Measurements from ENCODE around the gene UQCRQ.
"Not testable (repeated sequence)": the region's sequence is repeated elsewhere in the genome, so short reads cannot be mapped to it uniquely, and the experiment has no call there.

The UQCRQ gene

GRCh38 chr5:132832612-132833011 is 33.8 kb upstream of the UQCRQ start:
- no peak for DNase-seq (ENCODE audit: low read depth in 2 of 2)

DNA sequence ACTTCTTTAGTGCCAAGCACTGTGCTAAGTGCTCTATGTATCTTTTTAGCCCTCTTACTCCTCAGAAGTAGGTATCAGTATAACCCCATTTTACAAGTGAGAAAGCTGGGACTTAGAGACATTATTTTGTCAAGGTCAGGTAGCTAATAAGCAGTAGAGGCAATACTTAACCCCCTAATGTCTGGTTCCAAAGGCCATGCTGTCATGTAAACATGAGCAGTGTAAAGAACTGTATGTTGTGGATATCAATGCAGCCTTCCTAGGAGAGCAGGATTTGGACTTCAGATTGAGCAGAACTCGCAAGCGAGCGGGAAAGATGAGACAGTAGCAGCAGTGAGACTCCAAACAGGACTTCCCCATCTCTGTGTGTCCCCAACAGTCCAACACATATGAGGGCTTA is 32.4 kb upstream of the UQCRQ start:
- DNase-seq (ENCODE audit: low read depth in 2 of 2) = no peak

- no peak for DNase-seq (ENCODE audit: low read depth in 2 of 2)
Observed at GRCh38 chr5:132836852-132837251, 29.6 kb upstream of the UQCRQ start.

GRCh38 chr5:132837868-132838267 is 28.6 kb upstream of the UQCRQ start:
- no peak for DNase-seq (ENCODE audit: low read depth in 2 of 2)

- DNase-seq (ENCODE audit: low read depth in 2 of 2) = no peak
Observed at GRCh38 chr5:132838516-132839282, 27.7 kb upstream of the UQCRQ start.

DNA sequence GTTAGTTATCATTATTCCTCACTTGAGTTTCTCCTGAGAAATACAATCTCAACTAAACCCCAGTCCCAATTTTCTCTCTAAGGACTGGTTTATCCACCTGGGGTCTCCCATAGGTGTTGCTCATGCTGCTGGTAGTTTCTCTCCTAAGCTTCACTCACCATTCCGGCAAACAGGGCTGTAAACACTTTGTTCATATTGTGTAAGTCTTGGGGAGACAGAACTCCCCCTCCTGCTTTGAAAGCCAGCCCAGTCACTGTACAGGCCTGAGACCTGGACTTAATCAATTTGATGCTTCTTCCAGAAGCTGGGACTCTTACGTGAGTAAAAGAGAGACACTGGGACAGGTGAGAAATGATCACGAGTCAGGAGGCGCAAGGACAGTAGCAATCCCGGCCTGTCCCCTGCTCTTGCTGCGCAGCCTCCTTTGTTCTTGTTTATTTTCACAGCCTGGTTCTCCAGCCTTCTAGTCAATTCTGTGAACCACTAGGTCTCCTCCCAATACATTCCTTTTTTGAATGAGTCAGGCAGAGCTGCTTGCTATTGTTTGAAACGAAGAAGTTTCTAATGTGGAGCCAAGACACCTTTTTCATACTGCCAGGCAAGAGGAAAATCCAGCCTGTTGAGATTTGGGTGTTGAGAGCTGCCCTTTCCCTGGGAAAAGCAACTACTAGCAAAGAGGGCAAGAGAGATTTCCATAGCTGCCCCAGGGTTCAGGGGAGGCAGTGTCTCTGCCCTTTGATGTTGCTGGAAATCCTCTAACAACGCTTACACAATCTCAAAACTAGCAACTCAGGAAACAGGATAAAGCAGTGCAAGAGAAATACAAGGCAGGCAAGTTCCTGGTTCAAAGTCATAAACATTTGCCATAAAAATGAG is 26.8 kb upstream of the UQCRQ start:
- DNase-seq (ENCODE audit: low read depth in 2 of 2) = no peak

DNA sequence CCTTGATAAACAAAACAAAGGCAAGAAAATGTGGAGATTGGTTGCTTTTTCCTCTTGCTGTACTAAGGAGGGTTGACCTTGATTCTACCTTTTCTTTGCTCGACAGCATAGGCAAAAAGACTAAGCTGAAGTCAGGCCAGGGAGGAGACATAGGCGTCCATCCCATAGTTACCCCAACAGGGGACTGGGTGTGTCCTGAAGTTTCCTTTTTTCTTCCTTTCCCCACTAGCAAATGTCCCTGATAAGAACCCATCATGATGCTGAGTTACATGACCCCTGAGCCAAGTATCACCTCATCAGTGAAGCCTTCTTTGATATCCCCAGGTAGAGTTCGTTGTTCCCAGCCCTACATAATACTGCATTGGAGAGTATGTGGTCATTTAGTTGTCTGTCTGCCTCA is 26.1 kb upstream of the UQCRQ start:
- no peak for DNase-seq (ENCODE audit: low read depth in 2 of 2)

DNA sequence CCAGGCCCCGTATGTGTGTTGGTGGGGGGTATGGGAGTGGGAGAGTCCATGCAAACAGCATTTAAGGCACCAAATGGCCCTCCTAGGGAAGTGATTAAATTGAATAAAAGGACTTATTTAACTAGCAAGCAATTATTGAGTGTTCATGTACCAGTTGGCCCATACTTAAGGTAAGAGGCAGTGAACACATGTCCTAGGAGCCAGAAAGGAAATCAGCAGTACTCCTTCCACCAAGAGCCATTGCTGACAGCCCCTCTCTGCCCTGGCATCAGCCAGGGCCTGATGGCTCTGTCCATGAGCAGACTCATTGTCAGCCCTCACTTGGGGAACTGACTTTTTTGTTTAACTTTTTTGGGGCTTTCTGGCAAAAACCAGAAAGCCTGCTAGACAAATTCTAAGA is 25.5 kb upstream of the UQCRQ start:
- DNase-seq (ENCODE audit: low read depth in 2 of 2) = no peak

DNA sequence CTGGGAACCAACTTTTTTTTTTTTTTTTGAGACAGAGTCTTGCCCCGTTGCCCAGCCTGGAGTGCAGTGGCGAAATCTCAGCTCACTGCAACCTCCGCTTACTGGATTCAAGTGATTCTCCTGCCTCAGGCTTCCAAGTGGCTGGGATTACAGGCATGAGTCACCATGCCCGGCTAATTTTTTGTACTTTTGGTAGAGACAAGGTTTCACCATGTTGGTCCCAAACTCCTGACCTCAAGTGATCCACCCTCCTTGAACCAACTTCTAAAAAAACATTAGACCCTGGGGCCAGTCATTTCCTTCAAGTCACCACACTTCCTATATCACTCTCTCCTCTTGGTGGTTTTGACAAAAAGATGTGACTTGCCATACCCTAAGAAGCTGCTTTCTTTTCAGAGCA is 25.1 kb upstream of the UQCRQ start:
- no peak for DNase-seq (ENCODE audit: low read depth in 2 of 2)

DNA sequence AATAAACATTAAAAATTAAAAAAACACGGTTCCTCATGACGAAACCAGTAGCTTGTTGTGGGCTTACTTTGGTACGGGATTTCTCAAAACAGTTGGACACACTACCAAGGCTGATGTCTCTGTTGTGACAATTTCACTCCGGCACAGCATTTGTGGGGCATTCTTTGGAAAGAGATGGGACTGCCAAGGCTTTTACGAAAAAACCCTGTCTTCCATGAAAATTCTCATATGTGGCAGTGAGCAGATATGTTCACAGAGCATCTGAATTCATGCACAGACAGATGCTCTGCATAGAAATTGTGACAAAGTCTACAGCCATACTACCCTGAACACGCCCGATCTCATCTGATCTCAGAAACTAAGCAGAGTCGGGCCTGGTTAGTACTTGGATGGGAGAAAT is 18.2 kb upstream of the UQCRQ start:
- DNase-seq (ENCODE audit: low read depth in 2 of 2) = no peak

GRCh38 chr5:132849347-132849746 is 17.1 kb upstream of the UQCRQ start:
- no peak for DNase-seq (ENCODE audit: low read depth in 2 of 2)

GRCh38 chr5:132850066-132850465 is 16.4 kb upstream of the UQCRQ start:
- DNase-seq (ENCODE audit: low read depth in 2 of 2) = no peak

DNA sequence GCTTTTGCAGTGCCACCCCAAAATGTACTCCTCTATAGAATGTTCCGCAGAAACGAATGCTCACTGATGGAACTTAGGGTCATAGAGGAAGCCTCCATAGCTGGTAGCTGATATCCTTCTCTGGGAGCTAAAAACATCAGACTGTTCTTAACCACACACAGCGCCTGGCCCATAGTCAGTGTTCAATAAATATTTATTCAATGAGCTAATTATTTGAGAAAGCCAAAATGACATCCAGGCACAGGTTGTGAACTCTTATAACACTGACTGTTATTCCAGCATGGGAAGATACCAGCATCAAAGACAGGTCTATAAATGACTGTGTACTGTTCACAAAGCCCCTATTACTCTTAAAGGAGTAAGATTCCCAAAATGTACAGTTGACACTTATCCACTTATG is 13.1 kb upstream of the UQCRQ start:
- no peak for DNase-seq (ENCODE audit: low read depth in 2 of 2)

- DNase-seq (ENCODE audit: low read depth in 2 of 2) = no peak
Observed at GRCh38 chr5:132853790-132854189, 12.7 kb upstream of the UQCRQ start.

DNA sequence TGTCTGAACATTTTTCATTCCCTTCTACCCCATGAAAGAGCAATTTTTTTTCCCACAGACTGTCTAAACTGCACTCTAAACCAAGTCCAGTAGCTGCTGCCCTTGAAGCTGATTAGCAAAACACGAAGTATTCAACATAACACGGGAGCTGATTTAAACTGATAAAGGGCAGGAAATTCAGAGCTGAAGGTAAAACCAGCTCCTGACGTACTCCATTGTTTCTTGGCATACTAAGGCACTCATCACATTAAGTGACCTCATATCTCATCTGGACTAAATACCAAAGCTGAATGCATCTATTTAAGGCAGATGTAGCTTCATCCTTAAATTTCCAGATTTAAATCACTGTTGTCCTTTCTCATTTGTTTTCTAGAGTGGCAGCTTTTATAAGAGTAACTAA is 12.1 kb upstream of the UQCRQ start:
- DNase-seq (ENCODE audit: low read depth in 2 of 2) = no peak

DNA sequence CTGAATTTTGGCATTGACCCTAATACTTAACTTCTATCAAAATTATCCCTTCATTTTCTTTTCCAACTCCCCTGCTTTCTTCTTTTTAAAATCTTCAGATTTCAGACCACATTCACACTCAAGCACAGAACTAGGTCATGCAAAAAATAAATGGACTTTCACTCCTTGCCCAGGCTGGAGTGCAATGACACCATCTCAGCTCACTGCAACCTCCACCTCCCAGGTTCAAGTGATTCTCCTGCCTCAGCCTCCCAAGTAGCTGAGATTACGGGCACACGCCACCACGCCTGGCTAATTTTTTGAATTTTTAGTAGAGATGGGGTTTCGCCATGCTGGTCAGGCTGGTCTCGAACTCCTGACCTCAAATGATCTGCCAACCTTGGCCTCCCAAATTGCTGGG is 11.4 kb upstream of the UQCRQ start:
- DNase-seq (ENCODE audit: low read depth in 2 of 2) = not testable (repeated sequence)

DNA sequence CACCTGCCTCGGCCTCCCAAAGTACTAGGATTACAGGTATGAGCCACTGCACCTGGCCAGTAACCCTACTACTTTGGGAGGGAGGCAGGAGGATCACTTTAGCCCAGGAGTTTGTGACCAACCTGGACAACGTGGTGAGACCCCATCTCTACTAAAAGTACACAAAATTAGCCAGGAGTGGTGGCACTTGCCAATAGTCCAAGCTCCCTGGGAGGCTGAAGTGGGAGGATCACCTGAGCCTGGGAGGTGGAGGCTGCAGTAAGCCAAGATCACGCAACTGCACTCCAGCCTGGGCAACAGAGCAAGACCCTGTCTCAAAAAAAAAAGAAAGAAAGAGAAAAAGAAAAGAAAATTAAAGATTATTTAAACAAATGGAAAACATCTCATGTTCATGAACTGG is 10.4 kb upstream of the UQCRQ start:
- DNase-seq (ENCODE audit: low read depth in 2 of 2) = no peak

DNA sequence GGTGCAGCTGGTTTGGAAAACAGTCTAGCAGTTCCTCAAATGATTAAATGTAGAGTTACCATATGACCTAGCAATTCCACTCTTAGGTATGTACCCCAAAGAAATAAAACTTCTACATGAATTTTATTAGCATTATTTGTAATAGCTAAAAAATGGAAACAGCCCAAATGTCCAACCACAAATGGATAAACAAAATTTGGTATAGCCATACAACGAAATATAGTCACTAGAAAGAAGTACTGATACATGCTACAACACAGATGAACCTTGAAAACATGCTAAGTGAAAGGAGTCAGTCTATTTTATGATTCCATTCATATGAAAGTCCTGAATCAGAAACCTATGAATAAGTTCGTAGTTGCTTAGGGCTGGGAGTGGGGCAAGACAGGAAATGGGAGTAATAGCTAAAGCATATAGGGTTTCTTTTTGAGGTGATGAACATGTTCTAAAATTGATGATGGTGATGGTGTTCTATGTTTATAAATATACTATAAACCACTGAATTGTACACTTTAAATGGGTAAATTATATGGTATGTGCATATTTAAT is 6.5 kb upstream of the UQCRQ start:
- no peak for DNase-seq (ENCODE audit: low read depth in 2 of 2)

DNA sequence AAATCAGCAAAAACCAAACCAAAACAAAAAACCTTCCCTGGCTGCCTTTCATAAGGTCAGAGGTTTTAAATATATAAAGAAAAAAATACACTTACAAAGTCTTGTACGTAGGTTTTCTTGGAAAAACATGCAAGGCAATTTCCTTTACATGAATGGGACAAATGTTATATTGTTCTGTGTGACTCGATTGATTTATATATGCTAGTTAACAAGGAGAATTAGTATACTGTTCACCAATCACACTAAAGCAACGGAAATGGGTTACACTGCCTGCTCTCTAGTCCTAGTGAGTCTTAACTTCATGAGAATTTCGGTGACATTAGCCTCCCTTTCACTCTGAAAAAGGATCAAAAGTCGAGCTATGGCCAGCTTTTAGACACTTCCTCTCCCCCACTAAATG is 5.7 kb upstream of the UQCRQ start:
- no peak for DNase-seq (ENCODE audit: low read depth in 2 of 2)

DNA sequence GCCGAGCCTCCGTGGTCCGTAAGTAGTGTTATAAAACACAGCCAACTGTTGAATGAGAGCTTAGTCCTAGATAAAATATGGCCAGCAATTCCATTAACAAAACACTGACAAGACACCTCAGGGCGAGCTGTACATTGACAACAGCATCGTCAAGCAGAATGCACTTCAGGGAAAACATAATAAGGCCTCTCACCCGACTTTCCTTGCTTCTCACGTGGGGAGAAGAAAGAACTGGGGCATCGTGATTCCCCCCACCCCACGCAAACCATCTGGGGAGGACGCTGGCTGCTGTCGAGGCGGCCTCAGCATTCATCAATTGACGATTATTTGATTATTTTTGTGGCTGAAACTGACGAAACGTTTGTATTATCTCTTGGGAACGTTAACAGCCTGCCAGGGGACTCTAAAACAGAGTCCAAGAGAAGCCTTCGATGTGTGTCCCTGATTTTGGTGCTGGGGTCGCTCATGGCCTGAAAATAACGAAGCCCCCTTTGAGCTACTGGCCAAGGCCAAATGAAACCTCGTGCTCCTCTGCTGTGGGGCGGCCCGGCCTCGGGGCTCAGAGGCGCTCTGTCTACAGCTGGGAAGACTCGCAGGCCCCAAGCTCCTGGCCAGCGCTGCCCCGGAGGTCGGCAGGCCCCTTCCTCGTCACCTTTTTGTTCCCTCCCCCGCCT is 637 bp upstream of the UQCRQ start:
- DNase-seq (ENCODE audit: low read depth in 2 of 2) = no peak

- no peak for DNase-seq (ENCODE audit: low read depth in 2 of 2)
Observed at GRCh38 chr5:132867046-132867451, 607 bp downstream of the UQCRQ start.

- no peak for DNase-seq (ENCODE audit: low read depth in 2 of 2)
Observed at GRCh38 chr5:132868754-132869153, 2.3 kb downstream of the UQCRQ start.

Data from stimulated activated CD8-positive, alpha-beta memory T cell treated with anti-CD3 and anti-CD28 coated beads, Interleukin-15, amount 100 ng/mL, for 4 hours (primary cell).